GM19467 (cell line): ENCODE measurements around the gene LRRC45.
A peak's percentile ranks its signal among the peaks of the same experiment; 100 is the strongest.
"Not testable (repeated sequence)": the region's sequence is repeated elsewhere in the genome, so short reads cannot be mapped to it uniquely, and the experiment has no call there.

ENCODE experiments used
- ATAC-seq: cut with Tn5 transposase; IDR thresholded peaks from one replicate; pipeline ENCODE4 v1.9.1; 2021; ENCODE audit warnings: mild to moderate bottlenecking, moderate library complexity; ENCODE audit not compliant: unreplicated experiment

The LRRC45 gene

GRCh38 chr17:82022981-82023446 lies at the start of gene LRRC45:
LRRC45 (plus strand) TSS chr17:82023305; CDS start chr17:82023644, 339 bp downstream.
- ATAC-seq: peak; percentile 81

DNA sequence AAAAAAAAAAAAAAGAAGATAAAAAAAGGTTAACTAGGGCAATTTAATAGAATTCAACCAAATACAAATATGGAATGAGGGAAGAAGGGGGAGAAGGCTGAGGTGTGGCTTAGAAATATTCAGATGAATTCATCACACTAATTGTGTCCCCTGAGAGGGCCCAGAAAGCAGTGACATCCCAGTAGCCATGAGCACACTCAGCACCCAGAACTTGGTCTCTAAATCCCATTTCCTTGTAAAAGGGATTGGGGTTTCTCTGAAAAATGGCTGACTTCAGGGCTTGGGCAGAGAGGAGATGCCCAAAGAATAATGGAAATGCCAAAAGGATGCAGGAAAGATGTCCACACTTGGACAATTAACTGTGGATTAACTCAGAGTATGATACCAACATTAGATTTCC lies 49.7 kb upstream of the LRRC45 start:
- ATAC-seq: no peak

DNA sequence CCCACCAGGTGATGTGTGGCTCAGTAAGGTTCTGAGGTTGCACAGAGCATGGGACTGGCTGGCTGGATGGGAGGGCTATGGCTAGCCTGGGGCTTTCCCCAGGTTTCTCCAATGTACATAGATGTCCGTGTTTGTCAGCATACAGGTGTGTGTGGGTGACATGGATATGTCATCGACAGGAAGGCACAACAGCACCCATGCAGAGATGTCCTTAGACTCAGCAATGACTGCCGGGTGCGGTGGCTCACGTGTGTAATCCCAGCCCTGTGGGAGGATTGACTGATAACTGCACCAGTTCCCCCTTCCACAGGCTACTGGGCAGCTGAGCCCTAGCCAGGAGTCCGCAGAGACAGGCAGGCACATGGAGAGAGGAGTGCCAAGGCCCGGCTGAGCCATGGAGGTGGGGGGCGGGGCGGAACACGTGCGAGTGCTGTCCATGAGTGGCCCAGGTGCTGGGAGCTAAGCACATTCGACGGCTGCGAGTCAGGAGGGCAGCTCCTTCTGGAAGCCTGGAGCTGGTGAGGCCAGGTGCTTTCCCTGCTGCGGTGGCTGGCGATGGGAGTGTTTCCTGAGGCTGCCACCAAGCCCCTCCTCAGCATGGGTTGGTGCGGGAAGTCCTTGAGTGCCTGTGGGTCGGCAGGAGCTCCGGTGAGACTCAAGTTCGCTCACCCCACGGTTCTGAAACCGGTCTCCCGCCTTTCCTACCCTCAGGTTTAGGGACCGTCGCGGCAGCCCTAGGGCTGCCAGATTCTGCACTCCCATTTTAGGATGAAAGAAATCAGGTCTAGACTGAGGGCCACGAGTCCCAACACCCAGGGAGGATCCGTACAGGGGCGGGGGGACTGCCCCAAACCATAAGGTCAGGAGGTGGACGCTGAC lies 46.5 kb upstream of the LRRC45 start:
- no peak for ATAC-seq

DNA sequence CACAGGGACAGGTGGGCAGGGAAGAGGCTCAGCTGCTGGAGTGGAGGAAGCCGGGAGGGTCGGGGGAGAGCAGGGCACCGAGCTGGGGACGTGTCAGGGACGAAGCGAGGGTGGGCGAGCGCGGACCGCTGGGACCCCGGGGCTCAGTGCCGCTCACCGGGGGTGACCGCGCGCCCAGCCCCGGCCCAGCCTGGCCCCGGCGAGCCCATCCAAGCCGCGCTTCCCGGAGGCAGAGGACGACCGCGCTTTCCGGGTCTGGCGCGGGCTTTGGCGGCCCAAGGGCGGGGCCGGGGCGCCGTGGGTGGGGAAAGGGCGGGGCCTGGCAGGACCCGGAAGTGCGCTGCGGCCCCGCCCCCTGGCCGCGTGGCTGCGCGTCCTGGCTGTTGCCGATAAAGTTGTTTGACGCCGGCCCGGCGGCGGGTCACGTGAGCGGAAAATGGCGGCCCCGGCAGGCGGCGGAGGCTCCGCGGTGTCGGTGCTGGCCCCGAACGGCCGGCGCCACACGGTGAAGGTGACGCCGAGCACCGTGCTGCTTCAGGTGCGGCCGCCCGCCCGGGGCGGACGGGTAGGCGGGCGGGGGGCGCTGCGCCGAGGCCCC lies 45.8 kb upstream of the LRRC45 start, which contains the start of gene ASPSCR1:
Gene ASPSCR1, plus strand, starts transcription at position 419 of the 598 bp plus-strand sequence. Its CDS starts 18 bp downstream, at position 437.
- ATAC-seq: peak; percentile 80

DNA sequence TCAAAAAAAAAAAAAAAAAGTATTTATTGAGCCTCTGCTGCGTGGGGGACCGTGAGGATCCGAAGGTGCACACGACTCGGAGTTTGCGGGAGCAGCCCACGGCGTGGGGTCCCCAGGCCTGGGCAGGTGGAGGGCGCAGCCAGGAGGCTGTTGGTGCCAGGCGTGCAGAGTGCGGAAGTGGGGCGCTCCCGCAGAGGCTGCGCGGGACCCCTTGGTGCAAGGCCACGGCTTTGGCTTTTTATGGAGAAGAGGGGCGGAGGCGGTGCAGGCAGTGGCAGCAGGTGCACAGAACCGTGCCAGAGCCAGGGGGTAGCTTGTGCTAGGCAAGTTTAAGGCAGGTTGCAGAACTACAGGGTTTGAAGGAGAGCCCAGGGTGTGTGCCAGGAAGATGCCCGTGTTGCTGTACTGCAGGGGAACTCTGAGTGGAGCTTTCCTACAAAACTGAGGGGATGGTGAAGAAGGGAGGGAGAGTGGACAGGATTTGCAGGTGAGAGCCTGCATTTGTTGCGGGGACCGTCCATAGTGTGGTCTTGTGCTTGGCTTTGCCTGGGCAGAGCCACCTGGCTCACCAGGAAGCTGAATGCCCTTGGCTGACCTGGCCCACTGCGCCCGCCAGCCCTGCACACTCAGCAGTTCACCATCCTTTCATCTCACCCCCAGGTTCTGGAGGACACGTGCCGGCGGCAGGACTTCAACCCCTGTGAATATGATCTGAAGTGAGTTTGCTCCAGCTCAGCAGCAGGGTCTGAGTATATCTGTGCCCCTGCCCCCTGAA lies 44.4 kb upstream of the LRRC45 start:
- no peak for ATAC-seq

GRCh38 chr17:81980122-81980521 lies 43.0 kb upstream of the LRRC45 start:
- no peak for ATAC-seq

GRCh38 chr17:81980707-81981343 lies 42.3 kb upstream of the LRRC45 start:
- ATAC-seq: no peak

- not testable (repeated sequence) for ATAC-seq
Observed at GRCh38 chr17:81981511-81981910, 41.6 kb upstream of the LRRC45 start.

DNA sequence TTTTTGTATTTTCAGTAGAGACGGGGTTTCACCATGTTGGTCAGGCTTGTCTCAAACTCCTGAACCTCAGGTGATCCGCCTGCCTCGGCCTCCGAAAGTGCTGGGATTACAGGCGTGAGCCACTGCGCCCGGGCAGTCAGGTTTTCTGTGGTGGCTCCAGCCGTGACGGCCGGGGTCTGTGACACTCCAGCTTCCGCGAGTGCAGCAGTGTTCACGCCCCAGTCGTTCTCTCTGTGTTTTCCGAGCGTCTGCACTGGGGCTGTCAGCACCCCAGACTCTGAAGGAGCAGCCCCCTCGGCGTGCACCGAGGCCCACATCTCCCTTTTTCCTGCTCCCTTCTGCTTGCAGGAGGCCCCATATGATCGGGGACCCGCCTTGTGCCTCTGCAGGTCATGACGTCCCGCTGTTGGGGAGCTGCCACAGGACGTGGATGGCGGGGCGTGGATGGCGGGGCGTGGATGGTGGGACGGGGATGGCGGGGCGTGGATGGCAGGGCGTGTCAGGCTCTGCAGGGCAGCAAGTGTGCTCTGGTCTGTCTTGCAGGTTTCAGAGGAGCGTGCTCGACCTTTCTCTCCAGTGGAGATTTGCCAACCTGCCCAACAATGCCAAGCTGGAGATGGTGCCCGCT lies 40.0 kb upstream of the LRRC45 start:
- ATAC-seq: no peak

GRCh38 chr17:81983639-81984373 lies 39.3 kb upstream of the LRRC45 start:
- ATAC-seq: no peak

- ATAC-seq: no peak
Observed at GRCh38 chr17:81984773-81985410, 38.2 kb upstream of the LRRC45 start.

GRCh38 chr17:81986606-81987005 lies 36.5 kb upstream of the LRRC45 start:
- no peak for ATAC-seq

DNA sequence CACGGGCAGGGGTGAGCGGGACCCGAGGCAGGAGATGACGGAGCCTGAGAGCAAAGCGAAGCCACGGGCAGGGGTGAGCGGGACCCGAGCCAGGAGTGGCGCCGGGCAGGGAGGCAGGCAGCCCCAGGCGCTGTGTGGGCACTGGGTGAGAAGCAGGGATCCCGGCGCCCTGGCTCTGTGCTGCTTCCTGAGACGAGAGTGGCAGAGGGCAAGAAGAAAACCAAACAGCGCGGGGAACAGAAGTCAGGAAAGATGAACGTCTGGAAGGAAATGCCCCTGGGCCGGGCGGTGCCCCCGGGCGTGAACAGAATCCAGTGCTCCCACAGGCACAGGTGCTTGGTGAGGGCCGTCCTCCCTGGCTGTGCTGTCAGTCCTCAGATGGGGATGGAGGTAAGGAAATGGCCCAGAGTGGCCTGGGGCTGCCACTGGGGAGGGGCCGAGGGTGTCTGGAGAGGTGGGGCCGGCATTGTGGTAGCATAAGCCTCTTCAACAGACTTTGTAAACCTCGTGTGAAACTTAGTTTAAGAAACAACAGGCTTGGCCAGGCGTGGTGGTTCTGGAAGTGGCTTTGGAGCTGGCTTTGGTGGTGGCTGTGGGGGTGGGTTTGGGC lies 35.8 kb upstream of the LRRC45 start:
- no peak for ATAC-seq

GRCh38 chr17:81990836-81991683 lies 32.0 kb upstream of the LRRC45 start:
- no peak for ATAC-seq

DNA sequence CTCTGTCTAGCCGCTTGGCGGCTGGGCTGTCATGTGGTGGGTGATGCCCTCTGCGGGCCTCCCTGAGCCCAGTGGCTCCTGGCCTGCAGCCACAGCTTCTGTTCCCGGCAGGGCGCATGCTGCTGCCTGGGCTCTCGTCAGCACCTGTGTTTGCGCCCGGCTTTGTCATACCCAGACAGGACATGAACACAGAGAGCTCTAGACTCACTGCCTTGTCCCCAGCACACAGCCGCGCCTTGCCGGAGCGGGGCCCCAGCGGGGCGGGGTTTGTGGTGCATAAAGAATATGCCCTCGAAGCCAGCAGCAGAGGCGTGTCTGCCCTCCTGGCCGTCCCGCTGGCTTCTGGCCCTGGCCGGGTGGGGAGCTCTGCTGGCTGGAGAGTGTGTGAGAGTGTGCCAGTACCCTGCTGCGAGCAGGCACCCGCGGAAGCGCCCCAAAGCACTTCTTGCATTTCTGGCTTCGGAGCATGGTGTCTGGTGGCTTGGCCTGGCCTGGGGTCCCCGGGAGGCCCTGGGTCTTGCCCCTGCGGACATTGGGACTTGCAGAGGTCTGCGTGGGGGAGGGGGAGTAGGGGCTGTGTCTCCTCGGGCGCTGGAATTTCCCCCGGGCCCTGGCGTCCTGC lies 31.3 kb upstream of the LRRC45 start:
- ATAC-seq: no peak

DNA sequence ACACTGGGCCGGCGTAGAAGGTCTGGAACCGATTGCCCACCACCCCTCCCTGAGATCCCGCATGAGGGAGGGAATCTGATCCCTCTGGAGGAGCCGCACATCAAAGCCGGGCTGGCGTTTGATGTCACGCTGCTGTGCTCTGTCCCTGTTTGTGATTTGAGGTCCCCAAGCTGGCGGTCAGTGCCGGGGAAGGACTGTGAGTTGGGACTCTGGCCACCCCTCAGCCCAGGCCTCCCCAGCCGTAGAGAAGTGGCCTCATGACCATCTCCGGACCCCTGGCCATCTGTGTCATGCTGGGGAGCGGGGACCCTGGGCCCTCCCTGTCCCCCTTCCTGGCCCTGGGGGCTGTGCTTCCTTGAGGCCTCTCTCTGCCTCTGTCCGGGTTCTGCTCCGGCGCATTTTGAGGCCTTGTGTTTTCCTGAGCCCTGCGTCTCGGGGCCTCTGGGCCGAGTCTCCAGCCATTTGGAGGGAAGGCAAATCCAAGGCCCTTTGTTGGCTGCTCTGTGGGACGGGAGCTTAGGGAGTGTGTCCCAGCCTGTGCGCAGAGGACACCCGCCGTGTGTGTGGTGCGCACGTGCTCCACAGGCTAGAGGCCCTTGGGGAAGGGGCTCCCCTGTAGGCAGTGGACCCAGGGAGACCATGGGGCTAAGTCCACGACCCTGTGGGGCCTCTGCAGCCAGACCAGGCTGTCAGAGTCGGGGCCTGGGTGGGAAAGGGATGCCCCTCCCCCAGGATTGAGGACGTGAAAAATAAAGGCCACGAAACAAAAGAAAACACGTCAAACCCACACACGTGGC lies 30.6 kb upstream of the LRRC45 start:
- ATAC-seq: no peak
